ENCODE measurements around the gene YWHAG. TPM values are rescaled to one million over a fixed set of nuclear protein-coding genes. Genes with fewer than 3 reads are reported as not detected.

The YWHAG gene
- total RNA-seq, 2 donors from 2014 or later = 49.1 to 80.2 TPM

DNA sequence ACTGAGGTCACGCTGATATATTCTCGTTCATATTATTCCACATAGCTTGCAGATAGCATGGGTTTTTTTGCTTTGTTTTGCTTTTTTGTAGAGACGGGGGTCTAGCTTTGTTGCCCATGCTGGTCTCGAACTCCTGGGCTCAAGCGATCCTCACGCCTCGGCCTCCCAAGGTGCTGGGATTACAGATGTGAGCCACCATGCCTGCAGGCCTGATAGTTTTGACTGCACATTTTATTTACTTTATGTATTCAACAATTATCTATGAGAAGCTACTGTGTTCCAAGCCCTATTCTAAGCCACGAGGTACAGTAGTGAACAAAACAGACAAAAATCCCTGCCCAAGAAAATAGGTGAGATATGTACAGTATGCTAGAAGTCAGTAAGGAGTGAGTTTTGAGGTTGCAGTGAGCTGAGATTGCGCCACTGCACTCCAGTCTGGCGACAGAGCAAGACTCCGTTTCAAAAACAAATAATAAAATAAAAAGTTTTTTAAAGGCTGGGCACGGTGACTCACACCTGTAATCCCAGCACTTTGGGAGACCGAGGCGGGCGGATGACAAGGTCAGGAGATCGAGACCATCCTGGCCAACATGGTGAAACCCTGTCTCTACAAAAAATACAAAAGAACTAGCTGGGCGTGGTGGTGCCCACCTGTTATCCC is 1.3 kb upstream of the YWHAG start:
- H3K27ac ChIP-seq = peak overlapping the region; percentile 99
- intact Hi-C loops (cut with DNase I) = loop anchor here (5.0 kb wide), 2 partner anchors 43 to 68 kb away; no protein-coding TSS in a partner anchor
- no peak overlapping the region for H3K4me3 ChIP-seq
- TF ChIP-seq POLR2AphosphoS5 (IDR thresholded peaks at IDR 0.05) = no peak
- TF ChIP-seq, protein P1, sequence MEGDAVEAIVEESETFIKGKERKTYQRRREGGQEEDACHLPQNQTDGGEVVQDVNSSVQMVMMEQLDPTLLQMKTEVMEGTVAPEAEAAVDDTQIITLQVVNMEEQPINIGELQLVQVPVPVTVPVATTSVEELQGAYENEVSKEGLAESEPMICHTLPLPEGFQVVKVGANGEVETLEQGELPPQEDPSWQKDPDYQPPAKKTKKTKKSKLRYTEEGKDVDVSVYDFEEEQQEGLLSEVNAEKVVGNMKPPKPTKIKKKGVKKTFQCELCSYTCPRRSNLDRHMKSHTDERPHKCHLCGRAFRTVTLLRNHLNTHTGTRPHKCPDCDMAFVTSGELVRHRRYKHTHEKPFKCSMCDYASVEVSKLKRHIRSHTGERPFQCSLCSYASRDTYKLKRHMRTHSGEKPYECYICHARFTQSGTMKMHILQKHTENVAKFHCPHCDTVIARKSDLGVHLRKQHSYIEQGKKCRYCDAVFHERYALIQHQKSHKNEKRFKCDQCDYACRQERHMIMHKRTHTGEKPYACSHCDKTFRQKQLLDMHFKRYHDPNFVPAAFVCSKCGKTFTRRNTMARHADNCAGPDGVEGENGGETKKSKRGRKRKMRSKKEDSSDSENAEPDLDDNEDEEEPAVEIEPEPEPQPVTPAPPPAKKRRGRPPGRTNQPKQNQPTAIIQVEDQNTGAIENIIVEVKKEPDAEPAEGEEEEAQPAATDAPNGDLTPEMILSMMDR (IDR thresholded peaks at IDR 0.05) = no peak
- no peaks in the 10 kb centered on the region for H3K9me3 ChIP-seq
- H3K27me3 ChIP-seq (replicated peaks; ENCODE audit: insufficient read depth) = no peaks in the 10 kb centered on the region
- 71% methylated on average over 17 of the region's 17 CpGs for WGBS
- H3K36me3 ChIP-seq = no peaks in the 10 kb centered on the region
- no peak for DNase-seq (ENCODE audit: low spot score)
- peaks cover 7% of the 10 kb centered on the region for H3K4me1 ChIP-seq (replicated peaks)

DNA sequence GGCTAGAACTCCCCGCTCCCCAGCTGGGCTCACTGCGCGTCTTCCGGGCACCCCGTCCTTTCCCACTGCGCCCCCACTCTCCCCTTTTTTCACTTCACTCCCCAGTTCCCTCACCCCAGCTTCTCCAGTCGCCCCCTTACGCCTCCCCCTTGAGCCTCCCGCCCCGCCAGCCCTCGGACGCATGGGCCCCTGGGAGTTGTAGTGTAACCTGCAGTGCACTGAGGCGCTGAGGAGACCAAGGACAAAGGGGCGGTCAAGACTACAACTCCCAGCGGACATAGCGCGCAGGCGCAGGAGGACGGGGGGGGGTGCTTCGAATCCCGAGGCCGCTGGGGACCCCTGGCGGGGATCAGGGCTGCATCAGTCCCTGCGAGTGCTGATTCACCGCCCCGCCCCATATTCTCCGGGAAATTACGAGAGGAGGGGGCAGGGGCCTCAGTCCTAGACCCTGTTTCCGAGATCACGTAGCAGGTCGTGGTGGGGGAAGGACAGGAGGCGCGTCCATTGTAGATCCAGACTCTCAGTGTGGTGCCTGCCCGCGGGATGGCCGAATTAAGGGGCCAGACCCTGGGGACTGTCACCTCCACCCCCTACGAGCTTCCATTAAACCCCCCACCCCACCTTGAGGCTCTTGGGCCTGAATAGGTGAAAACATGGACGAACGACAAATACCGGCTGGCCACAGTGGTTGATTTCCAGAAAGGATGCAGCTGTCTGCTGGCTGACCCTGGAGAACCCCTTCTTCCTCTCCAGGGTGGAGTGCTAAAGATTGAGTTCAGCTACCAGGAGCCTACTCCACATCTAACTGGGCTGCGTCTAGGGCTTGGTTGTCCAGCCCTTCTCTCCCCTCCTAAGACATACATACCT is 553 bp upstream of the YWHAG start:
- Histone ChIP-seq H3K27ac (peak overlapping the region; percentile 99), H3K4me3 (peak overlapping the region; percentile 96 to 98), H3K9me3 (no peaks in the 10 kb centered on the region), H3K27me3 (replicated peaks; ENCODE audit: insufficient read depth) (no peaks in the 10 kb centered on the region), H3K36me3 (no peaks in the 10 kb centered on the region), H3K4me1 (replicated peaks) (peaks cover 7% of the 10 kb centered on the region)
- peak; percentile 71 for TF ChIP-seq POLR2A (IDR thresholded peaks at IDR 0.05)
- TF ChIP-seq POLR2AphosphoS5 (IDR thresholded peaks at IDR 0.05) = peak; percentile 85
- TF ChIP-seq, protein P1 (IDR thresholded peaks at IDR 0.05) = peak; percentile 59 to 95 (median 84)
- intact Hi-C loops (cut with DNase I) = loop anchor here (5.0 kb wide), 2 partner anchors 42 to 67 kb away; no protein-coding TSS in a partner anchor
- WGBS = 1% methylated on average over 41 of the region's 41 CpGs
- peak; percentile 97 for DNase-seq (ENCODE audit: low spot score)

DNA sequence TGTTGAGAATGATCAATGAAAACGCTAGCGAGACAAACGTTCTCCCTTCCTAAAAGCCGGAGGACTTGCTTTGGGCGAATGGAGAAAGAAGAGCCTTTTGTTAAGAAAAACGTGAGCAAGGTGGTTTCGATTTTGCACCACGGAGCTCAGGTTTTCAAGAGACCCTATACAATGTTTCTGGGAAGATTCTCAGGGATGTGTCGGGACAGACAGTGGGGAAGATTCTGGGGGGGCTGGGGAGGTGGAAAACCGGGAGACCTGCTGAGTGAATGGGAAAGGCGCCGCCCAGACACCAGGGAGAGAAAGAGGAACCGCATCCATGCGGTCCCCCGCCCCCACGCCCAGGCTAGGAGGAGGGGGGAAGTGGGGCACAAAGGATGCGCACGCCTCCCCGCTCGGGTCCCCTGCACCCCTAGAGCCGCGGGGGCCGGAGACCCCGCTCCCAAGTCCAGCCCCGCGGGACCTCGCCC is 745 bp downstream of the YWHAG start:
- Histone ChIP-seq H3K27me3 (replicated peaks; ENCODE audit: insufficient read depth) (no peaks in the 10 kb centered on the region), H3K9me3 (no peaks in the 10 kb centered on the region), H3K4me1 (replicated peaks) (peaks cover 7% of the 10 kb centered on the region), H3K36me3 (no peaks in the 10 kb centered on the region), H3K27ac (peak overlapping the region; percentile 99), H3K4me3 (peak overlapping the region; percentile 96 to 98)
- peak; percentile 68 for DNase-seq (ENCODE audit: low spot score)
- no peak for TF ChIP-seq POLR2AphosphoS5 (IDR thresholded peaks at IDR 0.05)
- TF ChIP-seq POLR2A (IDR thresholded peaks at IDR 0.05) = no peak
- TF ChIP-seq, protein P1 (IDR thresholded peaks at IDR 0.05) = no peak
- intact Hi-C loops (cut with DNase I) = loop anchor here (5.0 kb wide), 2 partner anchors 41 to 66 kb away; no protein-coding TSS in a partner anchor
- WGBS = under 1% methylated on average over 26 of the region's 27 CpGs

DNA sequence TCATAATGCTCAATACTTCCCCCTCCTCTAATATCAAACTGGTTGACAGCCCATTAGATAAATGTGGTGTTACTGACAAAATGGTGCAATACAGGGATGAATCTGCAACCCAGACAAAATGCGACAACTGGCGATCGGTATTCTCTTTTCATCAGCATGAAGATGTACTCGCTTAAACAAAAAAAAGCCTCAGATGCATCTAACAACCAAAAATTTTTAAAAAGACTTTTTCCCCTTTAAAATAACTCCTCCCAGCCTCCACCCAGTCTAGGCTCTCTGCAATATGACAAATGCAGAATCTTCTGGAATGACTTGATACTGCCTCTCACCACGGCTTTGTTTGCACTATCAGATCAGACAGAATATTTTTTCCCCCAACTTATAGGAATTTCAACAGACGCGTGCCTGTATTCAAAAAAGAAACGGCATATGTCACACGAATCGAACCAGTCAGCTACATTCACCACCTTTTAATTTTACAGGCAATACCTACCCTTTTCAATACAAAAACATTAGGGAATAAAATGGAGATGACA is 1.2 kb downstream of the YWHAG start:
- no peak for DNase-seq (ENCODE audit: low spot score)
- H3K4me1 ChIP-seq (replicated peaks) = peaks cover 7% of the 10 kb centered on the region
- peak overlapping the region; percentile 96 to 98 for H3K4me3 ChIP-seq
- no peaks in the 10 kb centered on the region for H3K9me3 ChIP-seq
- intact Hi-C loops (cut with DNase I) = loop anchor here (5.0 kb wide), 2 partner anchors 40 to 65 kb away; no protein-coding TSS in a partner anchor
- no peaks in the 10 kb centered on the region for H3K27me3 ChIP-seq (replicated peaks; ENCODE audit: insufficient read depth)
- WGBS = under 1% methylated on average over 10 of the region's 10 CpGs
- H3K36me3 ChIP-seq = no peaks in the 10 kb centered on the region
- TF ChIP-seq POLR2A (IDR thresholded peaks at IDR 0.05) = no peak
- peak overlapping the region; percentile 99 for H3K27ac ChIP-seq

DNA sequence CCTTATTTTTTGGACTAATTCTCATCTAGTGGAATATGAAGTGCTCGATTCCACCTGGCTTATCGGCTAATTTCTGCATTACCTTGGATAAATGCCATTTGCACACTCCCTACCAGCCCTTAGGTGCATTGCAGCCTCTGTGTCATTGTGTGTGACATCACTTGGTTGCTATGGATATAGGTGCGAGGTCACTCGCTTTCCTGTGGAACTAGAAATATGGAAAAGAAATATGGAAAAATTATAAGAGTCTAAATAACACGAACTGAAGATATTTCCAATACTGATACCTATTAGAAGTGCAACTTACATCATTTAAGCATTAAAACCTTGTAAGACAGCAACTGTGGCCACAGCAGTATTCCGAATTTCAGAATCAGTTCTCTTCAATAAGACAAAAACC is 2.0 kb downstream of the YWHAG start:
- Histone ChIP-seq H3K4me3 (no peak overlapping the region), H3K27me3 (replicated peaks; ENCODE audit: insufficient read depth) (no peaks in the 10 kb centered on the region), H3K36me3 (no peaks in the 10 kb centered on the region), H3K9me3 (no peaks in the 10 kb centered on the region), H3K27ac (peak overlapping the region in 1 of 2 donors; percentile 99), H3K4me1 (replicated peaks) (peaks cover 7% of the 10 kb centered on the region)
- TF ChIP-seq POLR2A (IDR thresholded peaks at IDR 0.05) (no peak), POLR2AphosphoS5 (IDR thresholded peaks at IDR 0.05) (no peak)
- TF ChIP-seq, protein P1 (IDR thresholded peaks at IDR 0.05) = peak in 1 of 4 experiments; percentile 12
- 39% methylated on average over 6 of the region's 6 CpGs for WGBS
- DNase-seq (ENCODE audit: low spot score) = no peak
- intact Hi-C loops (cut with DNase I) = loop anchor here (5.0 kb wide), 2 partner anchors 40 to 65 kb away; no protein-coding TSS in a partner anchor

Measured in prostate gland (tissue), 2 donors.